Measurements from ENCODE around the gene CHD6.

DNA sequence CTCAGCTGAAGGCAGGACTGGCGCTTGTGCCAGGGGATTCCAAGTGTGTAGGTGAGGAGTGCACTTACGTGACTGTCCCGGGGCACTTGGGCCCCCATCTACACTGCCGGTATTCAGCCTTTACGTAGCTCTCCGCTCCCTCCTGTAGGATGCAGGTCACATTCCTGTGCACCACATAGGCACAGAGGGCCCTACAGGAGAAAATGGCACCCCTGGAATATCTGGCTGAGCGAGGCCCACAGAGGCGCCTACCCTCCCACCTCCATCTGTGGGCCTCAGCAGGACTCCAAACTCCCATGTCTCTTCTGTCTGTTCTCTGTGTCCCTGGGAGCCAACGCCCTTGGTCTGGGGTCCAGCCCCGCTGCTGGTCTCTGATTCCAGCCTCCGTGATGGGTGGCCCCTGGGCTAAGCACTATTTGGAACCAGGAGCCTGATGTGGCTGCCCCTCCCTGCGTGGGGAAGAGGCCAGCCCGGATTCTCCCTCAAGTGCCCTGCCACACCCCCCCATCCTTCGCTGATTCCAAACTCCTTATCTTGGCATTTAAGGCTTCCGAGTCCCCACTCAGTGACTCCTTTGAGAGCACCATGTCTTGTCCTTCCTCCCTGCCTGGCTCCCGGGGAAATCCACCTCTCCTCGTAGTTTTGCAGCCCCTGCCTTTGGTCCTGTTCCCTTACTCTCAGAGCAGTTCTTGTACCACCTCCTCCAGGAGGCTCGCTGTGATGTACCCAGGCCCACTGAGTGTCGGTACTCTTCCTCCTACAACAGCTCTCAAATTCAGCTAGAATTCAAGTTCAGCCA is 253.0 kb downstream of the CHD6 start:
- no peak for TF ChIP-seq POLR2A (IDR thresholded peaks at IDR 0.05; ENCODE audit: low read depth)
- no peak for TF ChIP-seq POLR2AphosphoS5 (IDR thresholded peaks at IDR 0.05)

Measured in esophagus muscularis mucosa (tissue), 2 donors.